GM23338 (cell line): ENCODE results near the gene BANP. TPM values are rescaled to one million over a fixed set of nuclear protein-coding genes. Genes with fewer than 3 reads are reported as not detected.
A peak's percentile ranks its signal among the peaks of the same experiment; 100 is the strongest.
"Not testable (repeated sequence)": the region's sequence is repeated elsewhere in the genome, so short reads cannot be mapped to it uniquely, and the experiment has no call there.

ENCODE experiments used
- ATAC-seq: fragments of 200-7000 bp; cut with Tn5 transposase; 3 replicates; pipeline ENCODE4 v1.9.1; 2020
- DNase-seq: peaks from one replicate; pipeline ENCODE4 v3.0.0-alpha.2; 2015; ENCODE audit warnings: low spot score
- H2AFZ ChIP-seq: fragments of 200-600 bp; sonication (generic); 2 replicates; pipeline ENCODE4 v1.8.0; 2016; ENCODE audit warnings: antibody characterized with exemption, mild to moderate bottlenecking, moderate library complexity
- H3F3A ChIP-seq: fragments of 200-600 bp; sonication (generic); replicated peaks from 2 replicates; pipeline ENCODE4 v1.8.0; 2017; ENCODE audit warnings: antibody characterized with exemption, mixed run types, low read depth
- H3K27ac ChIP-seq: fragments of 200-600 bp; sonication (generic); 2 replicates; pipeline ENCODE4 v1.6.1; 2016; ENCODE audit warnings: low read depth
- H3K27me3 ChIP-seq: fragments of 200-600 bp; sonication (generic); 2 replicates; pipeline ENCODE4 v1.8.0; 2016; ENCODE audit warnings: mild to moderate bottlenecking, mixed run types, moderate library complexity; ENCODE audit not compliant: insufficient read depth
- H3K36me3 ChIP-seq: fragments of 200-600 bp; sonication (generic); 2 replicates; pipeline ENCODE4 v1.8.0; 2016; ENCODE audit warnings: mild to moderate bottlenecking; ENCODE audit not compliant: insufficient read depth
- H3K4me1 ChIP-seq: fragments of 200-600 bp; sonication (generic); 2 replicates; pipeline ENCODE4 v1.8.0; 2016; ENCODE audit warnings: mild to moderate bottlenecking, moderate library complexity; ENCODE audit not compliant: insufficient read depth
- H3K4me2 ChIP-seq: fragments of 200-600 bp; sonication (generic); 2 replicates; pipeline ENCODE4 v1.7.1; 2017; ENCODE audit warnings: mixed run types
- H3K4me3 ChIP-seq: fragments of 200-600 bp; sonication (generic); 2 replicates; pipeline ENCODE4 v1.6.1; 2016; ENCODE audit warnings: mixed run types
- H3K79me2 ChIP-seq: fragments of 200-600 bp; sonication (generic); replicated peaks from 2 replicates; pipeline ENCODE4 v1.8.0; 2017; ENCODE audit warnings: mild to moderate bottlenecking; ENCODE audit not compliant: insufficient read depth
- H3K9me2 ChIP-seq: fragments of 200-600 bp; sonication (generic); 2 replicates; pipeline ENCODE4 v1.8.0; 2017; ENCODE audit not compliant: insufficient read depth
- H4K20me1 ChIP-seq: fragments of 200-600 bp; sonication (generic); replicated peaks from 2 replicates; pipeline ENCODE4 v1.8.0; 2017; ENCODE audit warnings: mild to moderate bottlenecking; ENCODE audit not compliant: insufficient read depth
- H3K27ac Mint-ChIP-seq: 2 replicates; pipeline ENCODE4 v1.8.0; 2020; ENCODE audit warnings: inconsistent platforms, mild to moderate bottlenecking, moderate library complexity, mixed read lengths
- H3K27me3 Mint-ChIP-seq: 3 replicates; pipeline ENCODE4 v1.8.0; 2022; ENCODE audit warnings: low read depth, mild to moderate bottlenecking, moderate library complexity, mixed read lengths, inconsistent platforms; ENCODE audit not compliant: insufficient read depth, poor library complexity
- H3K36me3 Mint-ChIP-seq: 3 replicates; pipeline ENCODE4 v1.8.0; 2021; ENCODE audit warnings: low read depth, mild to moderate bottlenecking, inconsistent platforms, moderate library complexity, mixed read lengths
- H3K4me1 Mint-ChIP-seq: 3 replicates; pipeline ENCODE4 v1.8.0; 2020; ENCODE audit warnings: mild to moderate bottlenecking, inconsistent platforms, mixed read lengths
- H3K4me3 Mint-ChIP-seq: 3 replicates; pipeline ENCODE4 v1.8.0; 2021; ENCODE audit warnings: moderate library complexity, mild to moderate bottlenecking, inconsistent platforms, mixed read lengths
- H3K9me3 Mint-ChIP-seq: 3 replicates; pipeline ENCODE4 v1.8.0; 2020; ENCODE audit warnings: moderate library complexity, mild to moderate bottlenecking, inconsistent platforms, mixed read lengths
- CREB1 ChIP-seq: fragments of 250-450 bp; sonication (Bioruptor Pico); IDR thresholded peaks from 2 replicates; pipeline ENCODE4 v1.5.0; 2020; ENCODE audit warnings: low read depth, mild to moderate bottlenecking, moderate library complexity
- EZH2 ChIP-seq: fragments of 200-600 bp; sonication (generic); IDR thresholded peaks from one replicate; pipeline ENCODE4 v1.8.0; 2017; ENCODE audit warnings: antibody characterized with exemption, mild to moderate bottlenecking, low read depth; ENCODE audit not compliant: unreplicated experiment
- NANOG ChIP-seq: IDR thresholded peaks from 2 replicates; pipeline ENCODE4 v1.6.1; 2016; ENCODE audit warnings: antibody characterized with exemption, borderline replicate concordance
- STAT1 ChIP-seq: IDR thresholded peaks from one replicate; pipeline ENCODE4 v1.6.1; 2016; ENCODE audit warnings: antibody characterized with exemption; ENCODE audit not compliant: unreplicated experiment
- ZNF331 ChIP-seq: fragments of 250-450 bp; sonication (Bioruptor Pico); IDR thresholded peaks from 2 replicates; pipeline ENCODE4 v1.5.0; 2020; ENCODE audit warnings: low read depth, mild to moderate bottlenecking, moderate library complexity
- polyA plus RNA-seq: library from polyadenylated mRNA; unstranded; fragments of >200 nt; fragmentation: Nextera tagmentation; extraction: Ambion mirVana; gene quantifications from 2 replicates; pipeline ENCODE4 v1.2.1, GENCODE V29; 2016
- total RNA-seq: library from RNA; depleted of rRNA; stranded (reverse); fragments of >200 nt; shearing (Covaris generic); gene quantifications from 2 replicates; pipeline ENCODE4 v1.2.3, GENCODE V29; 2014
- TF ChIP-seq, protein P1 (sequence below), 2 experiments: fragments of 200-600 bp in 1 of 2; sonication (generic) in 1 of 2; conservative IDR thresholded peaks; 2 replicates each; pipeline versions ENCODE4 v1.5.1 to v1.6.1; 2016 to 2017; ENCODE audit warnings: antibody characterized with exemption in 2 of 2, low read depth in 2 of 2, mild to moderate bottlenecking in 2 of 2, moderate library complexity in 1 of 2
- TF ChIP-seq, protein P2 (sequence below): fragments of 250-450 bp; sonication (Bioruptor Pico); IDR thresholded peaks from 2 replicates; pipeline ENCODE4 v1.5.0; 2020; ENCODE audit warnings: mild to moderate bottlenecking, moderate library complexity

BANP gene
- total and polyA plus RNA-seq, 2 experiments from 2014 or later = 22.3 to 48.0 TPM

DNA sequence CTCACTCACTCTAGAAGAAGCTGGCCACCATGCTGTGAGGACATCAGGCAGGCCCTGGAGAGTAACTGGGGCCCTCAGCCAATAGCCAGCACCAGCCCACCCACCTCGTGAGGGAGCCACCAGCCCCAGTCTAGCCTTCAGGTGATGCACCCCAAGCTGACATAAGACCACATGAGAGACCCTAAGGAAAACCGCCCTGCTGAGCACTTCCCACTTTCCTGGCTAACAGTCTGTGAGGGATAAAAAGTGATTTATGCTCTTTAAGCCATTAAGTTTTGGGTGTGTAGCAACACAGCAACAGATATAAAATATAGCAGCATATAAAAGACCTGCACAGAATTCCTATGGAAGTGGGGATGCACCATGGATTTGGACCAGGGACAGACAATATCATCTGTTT is 145.4 kb downstream of the BANP start:
- H3K36me3 ChIP-seq, H3K27ac Mint-ChIP-seq, H3K36me3 Mint-ChIP-seq, H3K4me2 ChIP-seq, H3K9me2 ChIP-seq, H3K4me1 Mint-ChIP-seq, H3F3A ChIP-seq, H3K27ac ChIP-seq, DNase-seq, ATAC-seq, H3K4me3 Mint-ChIP-seq, H3K4me1 ChIP-seq, H3K79me2 ChIP-seq, H2AFZ ChIP-seq, H3K27me3 ChIP-seq, H3K4me3 ChIP-seq, H4K20me1 ChIP-seq: not testable (repeated sequence)
- H3K27me3 Mint-ChIP-seq = peaks cover 11% of the 10 kb centered on the region
- peak; percentile 99 for TF ChIP-seq ZNF331 (CRISPR knock-in tag)
- peaks cover 28% of the 10 kb centered on the region for H3K9me3 Mint-ChIP-seq

DNA sequence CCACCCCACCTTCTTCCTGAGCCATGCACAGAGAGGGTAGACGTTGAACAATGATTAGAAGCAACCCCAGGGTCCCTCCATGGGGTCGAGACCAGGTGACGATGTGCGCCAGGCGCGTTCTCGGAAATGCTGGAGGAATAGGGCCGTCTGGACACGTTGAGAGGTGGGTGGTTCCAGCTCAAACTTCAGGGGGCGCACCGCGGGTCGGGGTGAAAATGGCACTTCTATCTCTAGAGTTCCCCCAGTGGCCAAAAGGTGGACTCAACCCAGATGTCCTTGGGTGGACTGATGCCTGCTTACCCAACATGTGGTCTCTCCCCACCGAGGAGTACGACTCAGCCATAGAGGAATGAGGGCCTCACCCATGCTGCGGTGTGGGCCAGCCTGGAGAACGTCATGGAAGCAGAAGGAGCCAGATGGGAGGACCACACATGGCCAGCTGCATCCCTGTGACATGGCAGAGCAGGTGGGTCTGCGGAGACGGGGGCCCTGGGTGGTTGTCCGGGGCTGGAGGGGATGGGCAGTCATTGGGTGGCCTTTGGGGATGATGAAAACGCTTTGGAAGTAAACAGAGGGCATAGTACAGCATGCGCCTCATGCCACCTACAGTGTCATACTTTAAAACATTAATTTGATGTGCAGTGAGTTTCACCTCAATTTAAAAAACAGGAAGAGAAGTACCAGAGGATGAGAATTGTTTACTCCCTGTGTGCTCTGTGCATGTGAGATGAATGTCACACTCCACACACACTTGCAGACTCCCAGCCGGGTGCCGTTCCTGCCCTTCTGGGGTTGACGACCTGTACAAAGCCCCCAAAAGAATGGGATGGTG is 147.7 kb downstream of the BANP start:
- peaks cover 28% of the 10 kb centered on the region for H3K9me3 Mint-ChIP-seq
- H3K79me2 ChIP-seq, DNase-seq, H3K27me3 ChIP-seq, H3K4me2 ChIP-seq, H4K20me1 ChIP-seq, H3K27ac Mint-ChIP-seq, H3K36me3 Mint-ChIP-seq, H2AFZ ChIP-seq, H3K4me1 Mint-ChIP-seq, H3F3A ChIP-seq, H3K4me1 ChIP-seq, H3K27ac ChIP-seq, H3K4me3 Mint-ChIP-seq, H3K9me2 ChIP-seq, H3K4me3 ChIP-seq, H3K36me3 ChIP-seq, ATAC-seq: not testable (repeated sequence)
- peaks cover 12% of the 10 kb centered on the region for H3K27me3 Mint-ChIP-seq
- TF ChIP-seq, protein P1, sequence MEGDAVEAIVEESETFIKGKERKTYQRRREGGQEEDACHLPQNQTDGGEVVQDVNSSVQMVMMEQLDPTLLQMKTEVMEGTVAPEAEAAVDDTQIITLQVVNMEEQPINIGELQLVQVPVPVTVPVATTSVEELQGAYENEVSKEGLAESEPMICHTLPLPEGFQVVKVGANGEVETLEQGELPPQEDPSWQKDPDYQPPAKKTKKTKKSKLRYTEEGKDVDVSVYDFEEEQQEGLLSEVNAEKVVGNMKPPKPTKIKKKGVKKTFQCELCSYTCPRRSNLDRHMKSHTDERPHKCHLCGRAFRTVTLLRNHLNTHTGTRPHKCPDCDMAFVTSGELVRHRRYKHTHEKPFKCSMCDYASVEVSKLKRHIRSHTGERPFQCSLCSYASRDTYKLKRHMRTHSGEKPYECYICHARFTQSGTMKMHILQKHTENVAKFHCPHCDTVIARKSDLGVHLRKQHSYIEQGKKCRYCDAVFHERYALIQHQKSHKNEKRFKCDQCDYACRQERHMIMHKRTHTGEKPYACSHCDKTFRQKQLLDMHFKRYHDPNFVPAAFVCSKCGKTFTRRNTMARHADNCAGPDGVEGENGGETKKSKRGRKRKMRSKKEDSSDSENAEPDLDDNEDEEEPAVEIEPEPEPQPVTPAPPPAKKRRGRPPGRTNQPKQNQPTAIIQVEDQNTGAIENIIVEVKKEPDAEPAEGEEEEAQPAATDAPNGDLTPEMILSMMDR (conservative IDR thresholded peaks at IDR 0.05; ENCODE audit: low read depth in 2 of 2) = peak; percentile 21 to 23; a peak in 3 of 4 replicates

DNA sequence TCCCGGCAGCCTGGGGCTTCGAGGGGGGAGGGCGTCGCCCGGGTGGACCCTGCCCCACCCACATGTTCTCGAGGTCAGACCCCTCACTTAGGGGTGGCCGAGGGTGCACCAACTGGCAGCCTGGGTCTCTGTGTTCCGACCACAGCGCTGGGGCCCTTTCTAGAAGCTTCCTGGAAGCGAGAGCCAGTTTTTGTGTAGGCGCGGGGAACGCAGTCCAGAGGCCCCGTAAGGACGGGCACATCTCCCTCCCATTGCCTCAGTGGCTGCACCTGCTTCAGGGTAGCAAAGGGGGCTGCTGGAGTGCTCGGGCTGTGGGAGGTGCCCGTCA is 148.3 kb downstream of the BANP start:
- Mint-ChIP-seq H3K27me3 (peaks cover 14% of the 10 kb centered on the region), H3K4me3 (no peak overlapping the region), H3K4me1 (peaks cover 2% of the 10 kb centered on the region; the same call in 1 of the 3 replicates), H3K27ac (no peak overlapping the region), H3K36me3 (peaks cover 6% of the 10 kb centered on the region; the same call in 1 of the 3 replicates), H3K9me3 (peaks cover 28% of the 10 kb centered on the region)
- H3K36me3 ChIP-seq = no peaks in the 10 kb centered on the region
- ATAC-seq (no peak), DNase-seq (no peak)
- H3K27ac ChIP-seq = no peak overlapping the region
- H3K27me3 ChIP-seq = no peaks in the 10 kb centered on the region
- no peak overlapping the region for H2AFZ ChIP-seq
- H4K20me1 ChIP-seq = no peaks in the 10 kb centered on the region
- H3F3A ChIP-seq = no peaks in the 10 kb centered on the region
- no peaks in the 10 kb centered on the region for H3K9me2 ChIP-seq
- no peaks in the 10 kb centered on the region for H3K79me2 ChIP-seq
- H3K4me2 ChIP-seq = no peak overlapping the region
- no peak overlapping the region for H3K4me3 ChIP-seq
- no peaks in the 10 kb centered on the region for H3K4me1 ChIP-seq
- TF ChIP-seq NANOG (no peak), EZH2 (no peak), STAT1 (no peak), CREB1 (no peak), ZNF331 (CRISPR knock-in tag) (no peak)
- TF ChIP-seq, protein P2, sequence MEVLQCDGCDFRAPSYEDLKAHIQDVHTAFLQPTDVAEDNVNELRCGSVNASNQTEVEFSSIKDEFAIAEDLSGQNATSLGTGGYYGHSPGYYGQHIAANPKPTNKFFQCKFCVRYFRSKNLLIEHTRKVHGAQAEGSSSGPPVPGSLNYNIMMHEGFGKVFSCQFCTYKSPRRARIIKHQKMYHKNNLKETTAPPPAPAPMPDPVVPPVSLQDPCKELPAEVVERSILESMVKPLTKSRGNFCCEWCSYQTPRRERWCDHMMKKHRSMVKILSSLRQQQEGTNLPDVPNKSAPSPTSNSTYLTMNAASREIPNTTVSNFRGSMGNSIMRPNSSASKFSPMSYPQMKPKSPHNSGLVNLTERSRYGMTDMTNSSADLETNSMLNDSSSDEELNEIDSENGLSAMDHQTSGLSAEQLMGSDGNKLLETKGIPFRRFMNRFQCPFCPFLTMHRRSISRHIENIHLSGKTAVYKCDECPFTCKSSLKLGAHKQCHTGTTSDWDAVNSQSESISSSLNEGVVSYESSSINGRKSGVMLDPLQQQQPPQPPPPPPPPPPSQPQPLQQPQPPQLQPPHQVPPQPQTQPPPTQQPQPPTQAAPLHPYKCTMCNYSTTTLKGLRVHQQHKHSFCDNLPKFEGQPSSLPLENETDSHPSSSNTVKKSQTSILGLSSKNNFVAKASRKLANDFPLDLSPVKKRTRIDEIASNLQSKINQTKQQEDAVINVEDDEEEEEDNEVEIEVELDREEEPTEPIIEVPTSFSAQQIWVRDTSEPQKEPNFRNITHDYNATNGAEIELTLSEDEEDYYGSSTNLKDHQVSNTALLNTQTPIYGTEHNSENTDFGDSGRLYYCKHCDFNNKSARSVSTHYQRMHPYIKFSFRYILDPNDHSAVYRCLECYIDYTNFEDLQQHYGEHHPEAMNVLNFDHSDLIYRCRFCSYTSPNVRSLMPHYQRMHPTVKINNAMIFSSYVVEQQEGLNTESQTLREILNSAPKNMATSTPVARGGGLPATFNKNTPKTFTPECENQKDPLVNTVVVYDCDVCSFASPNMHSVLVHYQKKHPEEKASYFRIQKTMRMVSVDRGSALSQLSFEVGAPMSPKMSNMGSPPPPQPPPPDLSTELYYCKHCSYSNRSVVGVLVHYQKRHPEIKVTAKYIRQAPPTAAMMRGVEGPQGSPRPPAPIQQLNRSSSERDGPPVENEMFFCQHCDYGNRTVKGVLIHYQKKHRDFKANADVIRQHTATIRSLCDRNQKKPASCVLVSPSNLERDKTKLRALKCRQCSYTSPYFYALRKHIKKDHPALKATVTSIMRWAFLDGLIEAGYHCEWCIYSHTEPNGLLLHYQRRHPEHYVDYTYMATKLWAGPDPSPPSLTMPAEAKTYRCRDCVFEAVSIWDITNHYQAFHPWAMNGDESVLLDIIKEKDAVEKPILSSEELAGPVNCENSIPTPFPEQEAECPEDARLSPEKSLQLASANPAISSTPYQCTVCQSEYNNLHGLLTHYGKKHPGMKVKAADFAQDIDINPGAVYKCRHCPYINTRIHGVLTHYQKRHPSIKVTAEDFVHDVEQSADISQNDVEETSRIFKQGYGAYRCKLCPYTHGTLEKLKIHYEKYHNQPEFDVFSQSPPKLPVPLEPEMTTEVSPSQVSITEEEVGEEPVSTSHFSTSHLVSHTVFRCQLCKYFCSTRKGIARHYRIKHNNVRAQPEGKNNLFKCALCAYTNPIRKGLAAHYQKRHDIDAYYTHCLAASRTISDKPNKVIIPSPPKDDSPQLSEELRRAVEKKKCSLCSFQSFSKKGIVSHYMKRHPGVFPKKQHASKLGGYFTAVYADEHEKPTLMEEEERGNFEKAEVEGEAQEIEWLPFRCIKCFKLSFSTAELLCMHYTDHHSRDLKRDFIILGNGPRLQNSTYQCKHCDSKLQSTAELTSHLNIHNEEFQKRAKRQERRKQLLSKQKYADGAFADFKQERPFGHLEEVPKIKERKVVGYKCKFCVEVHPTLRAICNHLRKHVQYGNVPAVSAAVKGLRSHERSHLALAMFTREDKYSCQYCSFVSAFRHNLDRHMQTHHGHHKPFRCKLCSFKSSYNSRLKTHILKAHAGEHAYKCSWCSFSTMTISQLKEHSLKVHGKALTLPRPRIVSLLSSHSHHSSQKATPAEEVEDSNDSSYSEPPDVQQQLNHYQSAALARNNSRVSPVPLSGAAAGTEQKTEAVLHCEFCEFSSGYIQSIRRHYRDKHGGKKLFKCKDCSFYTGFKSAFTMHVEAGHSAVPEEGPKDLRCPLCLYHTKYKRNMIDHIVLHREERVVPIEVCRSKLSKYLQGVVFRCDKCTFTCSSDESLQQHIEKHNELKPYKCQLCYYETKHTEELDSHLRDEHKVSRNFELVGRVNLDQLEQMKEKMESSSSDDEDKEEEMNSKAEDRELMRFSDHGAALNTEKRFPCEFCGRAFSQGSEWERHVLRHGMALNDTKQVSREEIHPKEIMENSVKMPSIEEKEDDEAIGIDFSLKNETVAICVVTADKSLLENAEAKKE (CRISPR knock-in tag) = no peak
